ENCODE data around the gene CACNA1E. TPM values are rescaled to one million over a fixed set of nuclear protein-coding genes. Genes with fewer than 3 reads are reported as not detected.

CACNA1E gene
- total RNA-seq, 4 donors from 2014 or later, result 0.03 to 0.15 TPM; not detected in 2

- H3K4me3 ChIP-seq (ENCODE audit: low read depth, poor library complexity, severe bottlenecking), result no peak overlapping the region
- WGBS, 2 donors, result 66 to 74% methylated on average over 10 of the region's 10 CpGs
- intact Hi-C loops (cut with DNase I; ENCODE audit: low total_unique reads), result no loop called here
- no peak for DNase-seq (ENCODE audit: low spot score in 2 of 2)
- TF ChIP-seq CTCF (IDR thresholded peaks at IDR 0.05) (no peak), POLR2A (IDR thresholded peaks at IDR 0.05) (no peak)
Measured at GRCh38 chr1:181587870-181588438, 104.6 kb downstream of the CACNA1E start.

GRCh38 chr1:181588631-181589030, 105.3 kb downstream of the CACNA1E start:
- TF ChIP-seq POLR2A (IDR thresholded peaks at IDR 0.05), result no peak
- TF ChIP-seq CTCF (IDR thresholded peaks at IDR 0.05), result no peak
- no peak overlapping the region for H3K4me3 ChIP-seq (ENCODE audit: low read depth, poor library complexity, severe bottlenecking)
- 47 to 65% methylated on average over 4 of the region's 4 CpGs for WGBS, 2 donors

GRCh38 chr1:181592255-181592859, 109.0 kb downstream of the CACNA1E start:
- WGBS, 2 donors, result 50 to 65% methylated on average over 6 of the region's 6 CpGs

More at GRCh38 chr1:181588631-181589030, 105.3 kb downstream of the CACNA1E start:
- DNase-seq (ENCODE audit: low spot score in 2 of 2), result no peak
- intact Hi-C loops (cut with DNase I; ENCODE audit: low total_unique reads), result no loop called here

GRCh38 chr1:181593042-181593441, 109.7 kb downstream of the CACNA1E start:
- intact Hi-C loops (cut with DNase I; ENCODE audit: low total_unique reads), result no loop called here
- WGBS, 2 donors, result 62 to 74% methylated on average over 4 of the region's 4 CpGs
- no peak overlapping the region for H3K4me3 ChIP-seq (ENCODE audit: low read depth, poor library complexity, severe bottlenecking)
- DNase-seq (ENCODE audit: low spot score in 2 of 2), result no peak
- TF ChIP-seq CTCF (IDR thresholded peaks at IDR 0.05) (no peak), POLR2A (IDR thresholded peaks at IDR 0.05) (no peak)

More at GRCh38 chr1:181592255-181592859, 109.0 kb downstream of the CACNA1E start:
- TF ChIP-seq CTCF (IDR thresholded peaks at IDR 0.05), result no peak
- TF ChIP-seq POLR2A (IDR thresholded peaks at IDR 0.05), result no peak
- intact Hi-C loops (cut with DNase I; ENCODE audit: low total_unique reads), result no loop called here
- no peak overlapping the region for H3K4me3 ChIP-seq (ENCODE audit: low read depth, poor library complexity, severe bottlenecking)
- DNase-seq (ENCODE audit: low spot score in 2 of 2), result no peak

DNA sequence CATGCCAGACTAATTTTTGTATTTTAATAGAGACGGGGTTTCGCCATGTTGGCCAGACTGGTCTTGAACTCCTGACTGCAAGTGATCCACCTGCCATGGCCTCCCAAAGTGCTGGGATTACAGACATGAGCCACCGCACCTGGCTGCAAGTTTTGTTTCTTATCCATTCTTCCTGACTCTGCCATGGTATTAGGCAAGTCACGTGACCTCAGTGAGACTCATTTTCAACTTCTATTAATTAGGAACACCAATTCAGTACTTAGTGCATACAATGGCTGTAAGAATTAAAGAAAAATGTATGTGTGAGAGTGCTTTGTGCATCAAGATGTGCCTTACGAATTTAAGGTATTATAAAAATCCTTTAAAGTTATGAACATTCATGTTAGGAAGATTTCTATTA, 111.2 kb downstream of the CACNA1E start:
- no peak overlapping the region for H3K4me3 ChIP-seq (ENCODE audit: low read depth, poor library complexity, severe bottlenecking)
- intact Hi-C loops (cut with DNase I; ENCODE audit: low total_unique reads), result no loop called here
- TF ChIP-seq POLR2A (IDR thresholded peaks at IDR 0.05), result no peak
- no peak for TF ChIP-seq CTCF (IDR thresholded peaks at IDR 0.05)
- 84 to 86% methylated on average over 5 of the region's 5 CpGs for whole genome bisulfite sequencing, 2 donors
- DNase-seq (ENCODE audit: low spot score in 2 of 2), result no peak

Measured in lower leg skin (tissue), 4 donors.